ENCODE measurements around the gene OR6M1.

The OR6M1 gene

GRCh38 chr11:123775289-123775688 is 30.9 kb downstream of the OR6M1 start:
- DNase-seq: no peak

- DNase-seq: no peak
Measured at GRCh38 chr11:123773959-123774358, 32.2 kb downstream of the OR6M1 start.

DNA sequence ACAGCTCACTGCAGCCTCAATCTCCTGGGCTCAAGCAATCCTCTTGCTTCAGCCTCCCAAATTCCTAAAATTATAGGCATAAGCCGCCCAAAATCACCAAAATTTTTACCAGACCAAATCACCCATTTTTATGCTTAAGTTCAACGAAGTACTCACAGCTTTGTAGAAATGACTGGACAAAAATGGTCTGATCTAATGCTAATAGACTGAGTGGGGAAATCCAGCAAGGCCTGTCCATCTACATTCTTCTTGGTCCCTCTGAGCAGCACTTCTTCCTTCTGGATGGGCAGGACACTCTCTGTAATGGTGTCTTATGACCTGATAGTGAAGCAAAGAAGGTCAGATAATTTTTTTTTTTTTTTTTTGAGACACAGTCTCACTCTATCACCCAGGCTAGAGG is 33.1 kb downstream of the OR6M1 start:
- no peak for DNase-seq

- DNase-seq: no peak
Measured at GRCh38 chr11:123771664-123772063, 34.5 kb downstream of the OR6M1 start.

DNA sequence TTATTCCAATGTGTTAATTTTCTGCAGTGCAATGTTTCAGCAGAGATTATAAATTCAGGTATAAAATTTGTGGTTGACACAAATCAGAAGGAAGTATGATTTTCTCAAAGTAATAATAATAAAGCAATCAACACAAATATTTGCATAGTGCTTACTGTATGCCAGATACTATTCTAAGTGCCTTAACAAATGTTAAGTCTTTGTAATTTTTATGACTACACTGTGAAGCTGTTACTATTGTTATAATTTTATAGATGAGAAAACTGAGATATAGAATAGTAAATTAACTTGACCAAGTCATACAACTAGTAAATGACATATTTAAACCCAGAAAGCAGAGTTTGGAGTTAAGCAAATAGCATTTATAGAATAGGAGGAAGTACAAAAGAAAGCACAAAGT is 35.4 kb downstream of the OR6M1 start:
- no peak for DNase-seq

DNA sequence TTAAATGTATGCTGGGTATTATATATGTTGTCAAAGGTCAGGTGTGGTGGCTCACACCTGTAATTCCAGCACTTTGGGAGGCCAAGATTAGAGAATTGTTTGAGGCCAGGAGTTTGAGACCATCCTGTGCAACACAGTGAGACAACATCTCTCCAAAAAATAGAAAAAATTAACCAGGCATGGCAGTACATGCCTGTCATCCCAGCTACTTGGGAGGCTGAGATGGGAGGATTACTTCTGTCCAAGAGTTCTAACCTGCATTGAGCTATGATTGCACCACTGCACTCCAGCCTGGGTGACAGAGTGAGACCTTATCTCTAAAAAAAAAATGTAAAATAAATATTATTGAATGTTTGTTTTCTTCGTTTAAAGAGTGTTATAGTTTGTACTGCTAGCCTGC is 40.5 kb downstream of the OR6M1 start:
- DNase-seq: no peak

- DNase-seq: no peak
Measured at GRCh38 chr11:123762422-123762821, 43.7 kb downstream of the OR6M1 start.

DNA sequence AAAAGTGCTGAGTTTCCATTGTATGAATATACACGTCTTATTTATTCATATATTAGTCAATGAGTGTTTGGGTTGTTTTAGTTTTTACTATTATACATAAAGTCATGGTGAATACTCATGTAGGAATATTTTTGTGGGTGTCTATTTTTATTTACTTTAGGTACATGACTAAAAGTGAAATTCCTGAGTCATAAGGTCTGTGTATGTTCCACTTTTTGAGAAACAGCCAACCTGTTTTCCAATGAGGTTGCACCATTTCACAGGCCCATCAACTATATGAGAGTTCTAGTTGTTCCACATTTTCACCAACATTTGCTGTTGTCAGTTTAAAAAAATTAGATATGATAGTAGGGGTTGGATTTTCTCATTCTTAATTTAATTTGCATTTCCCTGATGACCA is 45.3 kb downstream of the OR6M1 start:
- DNase-seq: no peak

- DNase-seq: no peak
Measured at GRCh38 chr11:123757976-123758375, 48.2 kb downstream of the OR6M1 start.

DNA sequence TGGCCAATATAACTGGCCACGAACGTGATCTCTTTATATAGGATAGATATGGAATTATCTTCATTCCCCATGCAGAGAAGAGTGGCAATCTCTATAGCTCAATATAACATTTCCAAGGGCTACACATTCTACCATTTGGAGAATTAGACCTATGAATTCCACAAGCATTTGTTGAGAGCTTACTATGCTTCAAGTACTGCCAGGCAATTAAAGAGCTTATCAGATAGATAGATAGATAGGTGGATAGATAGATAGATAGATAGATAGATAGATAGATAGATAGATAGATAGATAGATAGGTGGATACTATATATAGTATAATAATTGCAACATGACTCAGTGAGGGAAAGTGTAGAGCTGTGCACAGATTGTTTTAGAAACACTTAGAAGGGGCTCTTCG is 50.3 kb downstream of the OR6M1 start:
- DNase-seq: no peak
